ENCODE data around the gene PIN1.

PIN1 gene

DNA sequence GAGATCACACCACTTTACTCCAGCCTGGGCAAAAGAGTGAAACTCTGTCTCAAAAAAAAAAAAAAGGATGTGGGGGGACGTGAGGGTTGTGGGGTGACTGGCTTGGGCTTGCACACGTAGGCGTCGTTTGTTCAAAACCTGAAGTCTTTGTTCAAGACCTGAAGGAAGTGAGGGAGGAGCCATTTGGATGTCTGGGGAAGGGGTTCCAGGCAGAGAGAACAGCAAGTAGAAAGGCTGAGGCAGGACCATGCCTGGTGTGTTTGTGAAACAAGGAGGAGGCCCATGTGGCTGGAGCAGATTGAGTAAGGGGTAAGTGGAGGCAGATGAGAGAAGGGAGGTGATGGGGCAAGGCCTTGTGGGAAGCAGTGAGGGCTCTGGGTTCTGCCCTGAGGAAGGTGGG is 27.8 kb downstream of the PIN1 start:
- Histone ChIP-seq H3K18ac (ENCODE audit: low read length) (no peak overlapping the region), H4K8ac (ENCODE audit: low read depth, low read length) (no peak overlapping the region), H3K79me2 (ENCODE audit: control insufficient read depth, insufficient read depth, low read length, poor library complexity) (no peaks in the 10 kb centered on the region), H2BK120ac (ENCODE audit: insufficient read depth, low read length, poor library complexity) (no peak overlapping the region), H3K79me1 (ENCODE audit: low read length) (no peaks in the 10 kb centered on the region), H3K9ac (ENCODE audit: low read length) (no peak overlapping the region), H2BK12ac (ENCODE audit: low read length) (no peak overlapping the region), H3K4me1 (ENCODE audit: control insufficient read depth in 1 of 2, insufficient read depth in 2 of 2, low read length in 2 of 2) (peaks cover under 1% of the 10 kb centered on the region in 2 experiments), H4K91ac (ENCODE audit: low read depth, low read length) (no peak overlapping the region), H2AFZ (ENCODE audit: insufficient read depth, low read length, poor library complexity) (no peak overlapping the region), H3K27ac (ENCODE audit: low read depth, low read length) (no peak overlapping the region), H3K14ac (ENCODE audit: low read length) (no peak overlapping the region), H4K12ac (ENCODE audit: low read depth, low read length) (no peak overlapping the region), H3K36me3 (ENCODE audit: control insufficient read depth in 1 of 2, insufficient read depth in 2 of 2, low read length in 2 of 2) (no peaks in the 10 kb centered on the region), H3K23ac (ENCODE audit: low read length) (no peak overlapping the region), H3K27me3 (ENCODE audit: insufficient read depth, low read length) (no peaks in the 10 kb centered on the region), H2BK5ac (ENCODE audit: low read depth, low read length, poor library complexity) (no peak overlapping the region), H2AK5ac (ENCODE audit: low read length) (no peak overlapping the region), H3K4ac (ENCODE audit: low read depth, low read length) (no peak overlapping the region), H3K4me3 (ENCODE audit: low read depth, low read length) (no peak overlapping the region), H3K4me2 (ENCODE audit: low read length) (no peak overlapping the region), H3K9me3 (ENCODE audit: insufficient read depth, low read depth, low read length) (no peaks in the 10 kb centered on the region)
- WGBS (ENCODE audit: extremely low coverage, insufficient coverage, insufficient read length) = no CpG with 5 or more reads among the region's 4 CpGs
- no peak for DNase-seq

DNA sequence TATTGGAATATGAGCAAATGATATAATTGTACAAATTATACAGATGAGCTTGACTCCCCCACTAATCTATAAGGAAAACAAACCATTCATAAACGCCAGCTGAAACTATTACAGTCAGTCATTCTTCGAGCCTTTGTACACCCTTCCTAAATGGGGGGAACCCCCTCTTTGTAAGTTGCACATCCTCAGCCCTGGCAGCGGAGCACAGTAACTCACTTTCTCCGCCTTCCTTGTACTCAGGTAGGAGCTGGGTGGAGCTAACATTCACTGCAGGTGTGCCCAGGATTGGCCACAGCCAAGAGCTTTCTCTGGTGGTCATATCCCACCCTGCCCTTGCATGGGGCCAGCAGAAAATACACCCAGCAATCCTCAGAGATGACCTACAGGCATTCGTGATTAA is 28.6 kb downstream of the PIN1 start:
- no peak overlapping the region for H3K9ac ChIP-seq (ENCODE audit: low read length)
- H3K14ac ChIP-seq (ENCODE audit: low read length) = no peak overlapping the region
- no peak overlapping the region for H3K27ac ChIP-seq (ENCODE audit: low read depth, low read length)
- no peak overlapping the region for H3K4me2 ChIP-seq (ENCODE audit: low read length)
- no CpG with 5 or more reads among the region's 5 CpGs for WGBS (ENCODE audit: extremely low coverage, insufficient coverage, insufficient read length)
- no peak overlapping the region for H3K23ac ChIP-seq (ENCODE audit: low read length)
- no peaks in the 10 kb centered on the region for H3K79me1 ChIP-seq (ENCODE audit: low read length)
- H3K18ac ChIP-seq (ENCODE audit: low read length) = no peak overlapping the region
- H3K4ac ChIP-seq (ENCODE audit: low read depth, low read length) = no peak overlapping the region
- no peak overlapping the region for H4K91ac ChIP-seq (ENCODE audit: low read depth, low read length)
- H3K36me3 ChIP-seq (ENCODE audit: control insufficient read depth in 1 of 2, insufficient read depth in 2 of 2, low read length in 2 of 2) = no peaks in the 10 kb centered on the region
- H2AFZ ChIP-seq (ENCODE audit: insufficient read depth, low read length, poor library complexity) = no peak overlapping the region
- no peaks in the 10 kb centered on the region for H3K79me2 ChIP-seq (ENCODE audit: control insufficient read depth, insufficient read depth, low read length, poor library complexity)
- no peaks in the 10 kb centered on the region for H3K27me3 ChIP-seq (ENCODE audit: insufficient read depth, low read length)
- DNase-seq = no peak
- H3K4me1 ChIP-seq (ENCODE audit: control insufficient read depth in 1 of 2, insufficient read depth in 2 of 2, low read length in 2 of 2) = no peaks in the 10 kb centered on the region
- no peak overlapping the region for H2BK12ac ChIP-seq (ENCODE audit: low read length)
- no peak overlapping the region for H2BK120ac ChIP-seq (ENCODE audit: insufficient read depth, low read length, poor library complexity)
- H3K4me3 ChIP-seq (ENCODE audit: low read depth, low read length) = no peak overlapping the region
- H2AK5ac ChIP-seq (ENCODE audit: low read length) = no peak overlapping the region
- H3K9me3 ChIP-seq (ENCODE audit: insufficient read depth, low read depth, low read length) = no peaks in the 10 kb centered on the region
- no peak overlapping the region for H4K12ac ChIP-seq (ENCODE audit: low read depth, low read length)
- H2BK5ac ChIP-seq (ENCODE audit: low read depth, low read length, poor library complexity) = no peak overlapping the region
- no peak overlapping the region for H4K8ac ChIP-seq (ENCODE audit: low read depth, low read length)

DNA sequence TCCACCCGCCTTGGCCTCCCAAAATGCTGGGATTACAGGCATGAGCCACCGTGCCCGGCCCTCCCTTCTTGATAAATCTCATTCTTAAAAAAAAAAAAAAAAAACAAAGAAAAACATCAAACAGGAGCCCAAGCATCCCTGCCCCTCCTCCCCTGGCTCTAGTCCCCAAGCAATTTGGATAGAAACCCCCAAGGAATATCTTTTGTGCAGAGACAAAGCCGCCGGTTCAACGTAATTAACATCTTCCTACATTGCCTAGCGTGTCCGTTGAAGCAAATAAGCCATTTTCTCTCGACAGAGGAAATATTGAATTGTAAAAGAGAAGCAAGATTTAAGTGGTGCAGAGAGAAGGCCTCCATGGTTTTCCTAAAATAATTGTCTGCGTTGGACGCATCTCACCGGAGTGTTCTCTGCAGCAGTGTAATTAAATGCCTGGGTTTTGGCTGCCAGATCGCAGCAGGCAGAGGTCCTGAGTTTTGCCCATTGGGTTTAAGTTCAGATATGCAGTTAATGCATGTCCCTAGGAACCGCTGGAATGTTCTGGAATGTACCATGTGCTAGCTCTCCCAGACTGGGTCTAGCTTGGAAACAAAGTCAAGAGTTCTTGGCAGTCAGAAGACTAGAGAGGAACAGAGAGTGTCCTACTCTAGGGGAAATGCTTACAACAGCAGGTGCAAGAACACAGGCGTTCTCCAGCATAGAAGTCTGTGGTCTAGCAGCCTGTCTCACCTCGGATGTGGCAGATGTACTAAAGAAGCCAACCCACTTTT is 30.8 kb downstream of the PIN1 start:
- H3K23ac ChIP-seq (ENCODE audit: low read length) = no peak overlapping the region
- no peaks in the 10 kb centered on the region for H3K79me1 ChIP-seq (ENCODE audit: low read length)
- no peak overlapping the region for H3K4me3 ChIP-seq (ENCODE audit: low read depth, low read length)
- no peak overlapping the region for H2BK12ac ChIP-seq (ENCODE audit: low read length)
- H3K27me3 ChIP-seq (ENCODE audit: insufficient read depth, low read length) = no peaks in the 10 kb centered on the region
- no peak overlapping the region for H2AK5ac ChIP-seq (ENCODE audit: low read length)
- H3K9me3 ChIP-seq (ENCODE audit: insufficient read depth, low read depth, low read length) = peaks cover 2% of the 10 kb centered on the region
- H2BK5ac ChIP-seq (ENCODE audit: low read depth, low read length, poor library complexity) = no peak overlapping the region
- no peaks in the 10 kb centered on the region for H3K4me1 ChIP-seq (ENCODE audit: control insufficient read depth in 1 of 2, insufficient read depth in 2 of 2, low read length in 2 of 2)
- DNase-seq = no peak
- H2AFZ ChIP-seq (ENCODE audit: insufficient read depth, low read length, poor library complexity) = no peak overlapping the region
- no peak overlapping the region for H3K9ac ChIP-seq (ENCODE audit: low read length)
- H4K91ac ChIP-seq (ENCODE audit: low read depth, low read length) = no peak overlapping the region
- H3K79me2 ChIP-seq (ENCODE audit: control insufficient read depth, insufficient read depth, low read length, poor library complexity) = no peaks in the 10 kb centered on the region
- H4K8ac ChIP-seq (ENCODE audit: low read depth, low read length) = no peak overlapping the region
- WGBS (ENCODE audit: extremely low coverage, insufficient coverage, insufficient read length) = no CpG with 5 or more reads among the region's 16 CpGs
- no peak overlapping the region for H4K12ac ChIP-seq (ENCODE audit: low read depth, low read length)
- H3K18ac ChIP-seq (ENCODE audit: low read length) = no peak overlapping the region
- no peak overlapping the region for H3K4ac ChIP-seq (ENCODE audit: low read depth, low read length)
- H2BK120ac ChIP-seq (ENCODE audit: insufficient read depth, low read length, poor library complexity) = no peak overlapping the region
- H3K36me3 ChIP-seq (ENCODE audit: control insufficient read depth in 1 of 2, insufficient read depth in 2 of 2, low read length in 2 of 2) = no peaks in the 10 kb centered on the region
- H3K27ac ChIP-seq (ENCODE audit: low read depth, low read length) = no peak overlapping the region
- no peak overlapping the region for H3K14ac ChIP-seq (ENCODE audit: low read length)
- no peak overlapping the region for H3K4me2 ChIP-seq (ENCODE audit: low read length)

DNA sequence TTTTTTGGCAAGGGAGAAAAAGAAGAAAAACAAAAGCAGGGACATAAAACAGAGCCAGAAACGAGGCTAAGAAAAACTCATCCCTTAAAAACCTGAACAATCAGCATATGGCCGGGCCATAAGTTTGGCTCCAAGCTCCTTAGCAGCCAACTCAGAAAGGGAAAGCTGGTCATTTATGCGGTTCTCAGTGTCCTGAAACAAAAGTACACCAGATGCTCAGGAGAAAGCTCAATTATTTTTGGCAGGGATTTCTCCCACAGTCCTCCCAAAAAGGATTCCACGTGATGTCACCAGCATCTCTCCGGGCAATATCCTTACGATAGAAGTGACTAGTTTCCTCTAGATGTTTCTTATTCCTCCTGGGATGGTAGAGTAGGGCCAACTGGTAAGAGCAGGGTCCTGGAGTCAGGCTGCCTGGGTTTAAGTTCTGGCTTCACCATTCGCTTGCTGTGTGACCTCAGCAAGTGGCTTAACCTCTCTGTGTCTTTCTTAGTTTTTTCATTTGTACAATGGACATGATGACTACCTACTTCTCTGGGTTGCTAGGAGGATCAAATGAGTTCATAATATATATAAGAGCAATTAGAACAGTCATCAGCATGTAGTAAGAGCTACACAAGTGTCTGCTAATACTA is 34.0 kb downstream of the PIN1 start:
- no peaks in the 10 kb centered on the region for H3K79me1 ChIP-seq (ENCODE audit: low read length)
- no peak overlapping the region for H3K4ac ChIP-seq (ENCODE audit: low read depth, low read length)
- H3K23ac ChIP-seq (ENCODE audit: low read length) = no peak overlapping the region
- H3K9me3 ChIP-seq (ENCODE audit: insufficient read depth, low read depth, low read length) = peaks cover 2% of the 10 kb centered on the region
- no peak for DNase-seq
- H3K4me2 ChIP-seq (ENCODE audit: low read length) = no peak overlapping the region
- H4K91ac ChIP-seq (ENCODE audit: low read depth, low read length) = no peak overlapping the region
- no peak overlapping the region for H2AFZ ChIP-seq (ENCODE audit: insufficient read depth, low read length, poor library complexity)
- no peaks in the 10 kb centered on the region for H3K4me1 ChIP-seq (ENCODE audit: control insufficient read depth in 1 of 2, insufficient read depth in 2 of 2, low read length in 2 of 2)
- H3K18ac ChIP-seq (ENCODE audit: low read length) = no peak overlapping the region
- no peaks in the 10 kb centered on the region for H3K27me3 ChIP-seq (ENCODE audit: insufficient read depth, low read length)
- no peak overlapping the region for H2BK5ac ChIP-seq (ENCODE audit: low read depth, low read length, poor library complexity)
- no peaks in the 10 kb centered on the region for H3K36me3 ChIP-seq (ENCODE audit: control insufficient read depth in 1 of 2, insufficient read depth in 2 of 2, low read length in 2 of 2)
- WGBS (ENCODE audit: extremely low coverage, insufficient coverage, insufficient read length) = no CpG with 5 or more reads among the region's 7 CpGs
- no peak overlapping the region for H4K12ac ChIP-seq (ENCODE audit: low read depth, low read length)
- H3K14ac ChIP-seq (ENCODE audit: low read length) = no peak overlapping the region
- no peak overlapping the region for H2BK120ac ChIP-seq (ENCODE audit: insufficient read depth, low read length, poor library complexity)
- H4K8ac ChIP-seq (ENCODE audit: low read depth, low read length) = no peak overlapping the region
- no peak overlapping the region for H3K9ac ChIP-seq (ENCODE audit: low read length)
- no peak overlapping the region for H3K4me3 ChIP-seq (ENCODE audit: low read depth, low read length)
- no peaks in the 10 kb centered on the region for H3K79me2 ChIP-seq (ENCODE audit: control insufficient read depth, insufficient read depth, low read length, poor library complexity)
- no peak overlapping the region for H2AK5ac ChIP-seq (ENCODE audit: low read length)
- no peak overlapping the region for H2BK12ac ChIP-seq (ENCODE audit: low read length)
- no peak overlapping the region for H3K27ac ChIP-seq (ENCODE audit: low read depth, low read length)
